Renal cortical epithelial cell (primary cell): Measurements from ENCODE around the gene SLC38A10. TPM values are rescaled to one million over a fixed set of nuclear protein-coding genes. Genes with fewer than 3 reads are reported as not detected.

Source experiments
- DNase-seq: peaks from one replicate; pipeline ENCODE4 v3.0.0-alpha.2; 2011; ENCODE audit warnings: low read depth
- total RNA-seq: library from RNA; depleted of rRNA; stranded (reverse); fragments of >200 nt; gene quantifications from 2 replicates; pipeline ENCODE4 v1.2.3, GENCODE V29; 2014

SLC38A10 gene
- total RNA-seq, 1 donor from 2014 or later = 127 TPM

DNA sequence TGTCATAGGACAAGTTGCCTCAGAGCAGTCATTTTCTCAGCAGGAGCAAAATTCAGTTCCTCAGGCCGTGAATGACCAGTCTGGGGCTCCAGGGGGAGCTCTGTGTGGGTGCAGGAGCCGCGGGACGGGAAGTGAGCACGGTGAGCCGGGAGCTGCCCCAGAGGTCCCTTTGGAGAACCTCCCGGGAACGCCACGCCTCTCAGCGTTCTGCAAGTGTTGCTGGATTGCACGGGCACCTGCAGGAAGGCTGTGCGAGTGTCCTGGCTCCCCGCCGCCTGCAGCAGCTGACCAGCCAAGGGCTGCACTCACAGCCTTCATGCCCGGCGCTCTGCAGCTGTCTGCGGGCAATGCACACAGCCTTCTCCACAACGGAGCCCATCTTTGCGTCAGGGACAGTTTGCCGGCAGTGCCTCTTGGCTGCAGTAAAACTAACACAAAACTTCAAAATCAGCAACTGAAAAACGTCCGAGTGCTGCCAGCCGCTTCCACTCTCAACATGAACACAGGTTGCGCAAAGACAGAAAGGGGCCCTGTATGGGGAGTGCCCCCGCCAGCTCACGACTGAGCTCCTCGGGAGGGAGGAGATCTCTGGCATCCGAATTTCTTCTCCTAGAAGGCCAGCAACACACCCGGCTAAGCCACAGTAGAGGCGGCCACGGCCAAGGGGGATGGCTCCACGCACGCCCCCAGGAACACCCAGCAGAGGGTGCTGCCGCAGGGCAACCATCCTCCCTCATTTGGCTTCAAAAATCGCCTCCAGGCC is 40.0 kb downstream of the SLC38A10 start:
- DNase-seq = peak; percentile 76

- DNase-seq = no peak
Observed at GRCh38 chr17:81253358-81254131, 41.6 kb downstream of the SLC38A10 start.

- no peak for DNase-seq
Observed at GRCh38 chr17:81252987-81253329, 42.1 kb downstream of the SLC38A10 start.

DNA sequence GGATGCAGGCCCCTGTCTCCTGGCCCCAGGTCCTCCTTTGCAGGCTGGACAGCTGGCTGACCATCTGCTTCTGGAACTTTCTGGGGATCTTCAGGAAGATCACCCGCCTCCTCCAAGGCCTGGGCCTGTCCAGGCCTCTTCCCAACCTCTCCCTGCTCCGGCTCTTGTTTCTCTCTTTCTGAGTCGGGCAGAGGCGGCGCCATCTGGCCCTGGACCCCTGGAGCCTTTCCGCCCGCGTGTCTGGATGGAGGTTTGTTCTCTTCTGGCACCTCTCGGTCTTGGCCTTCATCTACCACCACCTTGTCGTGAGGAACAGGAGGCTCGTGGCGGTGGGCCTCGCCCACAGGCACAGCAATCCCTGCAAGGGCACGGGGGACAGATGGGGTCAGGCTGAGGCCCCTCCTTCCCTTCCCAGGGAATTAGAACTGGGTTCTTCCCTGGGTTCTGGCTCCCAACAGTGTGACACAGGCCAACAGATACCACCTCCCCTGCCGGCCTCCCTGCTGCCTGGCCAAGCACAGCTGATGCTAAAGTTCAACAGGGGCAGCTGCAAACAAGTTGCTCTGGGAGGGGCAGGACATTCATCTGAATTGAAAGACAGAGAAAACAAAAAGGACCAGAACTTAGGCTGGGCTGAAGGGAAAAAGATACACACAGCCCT is 42.7 kb downstream of the SLC38A10 start:
- DNase-seq = no peak

DNA sequence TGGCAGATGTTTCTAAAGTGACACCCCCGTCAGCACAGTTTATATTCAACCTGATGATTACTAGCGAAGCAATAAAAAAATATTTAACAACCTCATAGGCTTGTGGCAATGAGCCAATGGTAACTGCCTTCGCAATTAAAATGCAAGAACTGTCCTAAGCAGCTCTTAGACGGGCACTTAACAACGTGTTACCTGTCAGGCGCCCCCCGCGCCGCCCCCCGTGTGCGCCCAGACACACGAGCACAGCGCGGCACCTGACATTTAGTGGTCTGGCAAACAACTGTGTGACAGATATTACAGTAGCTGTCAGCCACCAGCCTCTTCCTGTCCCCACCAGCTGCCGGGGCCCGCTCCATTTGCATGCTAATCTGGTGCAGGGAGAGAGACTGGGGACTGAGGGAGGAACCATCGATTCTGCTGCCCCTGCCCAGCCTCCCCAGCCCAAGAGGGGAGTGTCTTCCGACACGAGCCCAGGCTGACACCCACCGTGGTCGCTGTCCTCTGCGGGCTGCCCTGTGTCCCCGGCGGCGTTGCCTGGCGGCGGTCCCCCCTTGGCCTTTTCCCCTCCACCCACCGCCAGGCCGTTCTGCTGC is 43.3 kb downstream of the SLC38A10 start:
- no peak for DNase-seq

- no peak for DNase-seq
Observed at GRCh38 chr17:81251094-81251708, 43.9 kb downstream of the SLC38A10 start.

DNA sequence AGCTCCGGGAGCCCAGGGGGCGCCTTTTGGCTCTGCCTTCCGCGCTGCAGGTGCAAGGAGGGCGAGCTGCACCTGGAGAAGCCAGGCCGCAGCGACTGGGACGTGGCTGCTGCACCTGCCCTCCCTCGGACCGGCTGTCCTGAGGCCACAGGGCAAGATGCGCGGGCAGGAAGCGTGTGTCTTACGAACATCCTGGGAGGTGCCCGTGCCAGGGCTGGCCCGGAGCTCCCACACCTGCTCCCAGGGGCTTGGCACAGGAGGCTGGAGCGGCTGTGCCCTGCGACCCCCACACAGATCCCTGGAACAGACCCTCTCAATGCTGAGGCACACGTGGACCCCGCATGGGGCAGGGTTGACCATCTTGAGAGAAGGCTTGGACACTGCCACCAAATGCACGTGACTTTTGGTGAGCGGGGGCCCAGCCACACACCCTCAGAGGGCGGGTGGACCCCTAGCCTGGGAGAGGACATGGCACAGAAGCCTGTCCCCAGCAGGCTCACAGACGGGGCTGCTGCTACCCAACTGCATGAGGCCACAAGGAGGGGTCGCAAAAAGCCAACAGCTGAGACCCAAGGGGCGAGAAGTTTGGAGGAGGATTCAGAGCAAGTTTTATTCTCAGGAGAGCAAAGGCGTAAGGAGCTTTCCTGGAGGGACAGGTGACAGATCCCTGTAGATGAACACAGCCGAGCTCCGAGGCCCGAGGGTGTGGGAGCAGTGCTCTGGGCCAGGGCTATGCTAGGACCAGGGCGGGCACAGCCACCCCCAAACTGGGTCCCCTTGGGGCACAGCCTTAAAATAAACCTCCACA is 44.6 kb downstream of the SLC38A10 start:
- DNase-seq = no peak

DNA sequence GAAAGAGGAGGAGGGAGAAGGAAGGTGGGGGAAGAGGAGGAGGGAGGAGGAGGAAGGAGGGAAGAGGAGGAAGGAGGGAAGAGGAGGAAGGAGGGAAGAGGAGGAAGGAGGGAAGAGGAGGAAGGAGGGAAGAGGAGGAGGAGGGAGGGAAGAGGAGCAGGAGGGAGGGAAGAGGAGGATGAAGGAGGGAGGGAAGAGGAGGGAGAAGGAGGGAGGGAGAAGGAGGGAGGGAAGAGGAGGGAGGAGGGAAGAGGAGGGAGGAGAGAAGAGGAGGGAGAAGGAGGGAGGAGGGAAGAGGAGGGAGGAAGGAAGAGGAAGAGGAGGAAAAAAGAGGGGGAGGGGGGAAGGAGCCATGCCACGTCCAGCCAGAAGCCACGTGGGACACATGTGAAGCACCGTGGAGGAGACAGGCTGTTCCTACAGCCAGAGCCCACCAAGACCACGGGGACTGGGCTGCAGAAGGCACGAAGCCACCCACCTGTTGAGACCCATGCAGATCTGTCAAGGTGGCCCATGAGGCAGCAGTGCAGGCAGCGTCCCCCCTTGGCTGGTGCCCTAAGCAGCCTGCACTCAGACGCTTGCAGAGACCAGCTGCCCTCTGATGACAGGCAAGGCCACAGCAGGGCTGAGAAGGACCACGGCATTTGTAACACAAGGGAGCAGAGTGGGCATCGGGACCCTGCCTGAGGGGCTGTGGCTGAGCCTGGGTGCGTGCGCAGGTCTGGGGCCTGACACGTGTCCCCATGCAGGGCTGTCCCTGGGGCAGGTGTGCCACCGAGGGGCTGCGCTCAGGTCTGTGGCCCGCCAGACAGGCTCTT is 45.7 kb downstream of the SLC38A10 start:
- no peak for DNase-seq

GRCh38 chr17:81248649-81249048 is 46.5 kb downstream of the SLC38A10 start:
- DNase-seq = no peak

DNA sequence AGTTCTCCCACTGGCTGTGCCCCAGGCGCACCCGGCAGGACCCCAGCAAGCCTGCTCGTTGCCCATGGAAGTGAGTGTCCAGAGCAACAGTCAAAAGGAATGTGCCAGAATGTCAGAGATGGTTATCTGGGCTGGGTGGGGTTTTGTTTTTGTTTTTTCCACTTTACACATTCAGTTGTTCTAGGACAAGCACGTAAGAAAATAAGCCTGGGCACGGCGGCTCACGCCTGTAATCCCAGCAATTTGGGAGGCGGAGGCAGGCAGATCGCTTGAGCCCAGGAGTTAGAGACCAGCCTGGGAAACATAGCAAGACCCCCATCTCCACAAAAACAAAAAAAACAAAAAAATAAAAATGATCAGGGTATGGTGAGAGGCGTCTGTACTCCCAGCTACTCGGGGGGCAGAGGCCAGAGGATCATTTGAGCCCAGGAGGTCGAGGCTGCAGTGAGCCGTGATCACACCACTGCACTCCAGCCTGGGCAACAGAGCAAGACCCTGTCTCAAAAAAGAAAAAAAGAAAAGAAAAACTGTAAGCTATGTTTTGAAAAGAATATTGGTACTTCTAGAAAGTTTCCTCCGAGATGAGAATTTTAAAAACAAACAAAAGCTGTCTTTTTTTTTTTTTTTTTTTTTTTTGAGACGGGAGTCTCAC is 47.6 kb downstream of the SLC38A10 start:
- no peak for DNase-seq

GRCh38 chr17:81246679-81247338 is 48.3 kb downstream of the SLC38A10 start:
- DNase-seq = no peak

DNA sequence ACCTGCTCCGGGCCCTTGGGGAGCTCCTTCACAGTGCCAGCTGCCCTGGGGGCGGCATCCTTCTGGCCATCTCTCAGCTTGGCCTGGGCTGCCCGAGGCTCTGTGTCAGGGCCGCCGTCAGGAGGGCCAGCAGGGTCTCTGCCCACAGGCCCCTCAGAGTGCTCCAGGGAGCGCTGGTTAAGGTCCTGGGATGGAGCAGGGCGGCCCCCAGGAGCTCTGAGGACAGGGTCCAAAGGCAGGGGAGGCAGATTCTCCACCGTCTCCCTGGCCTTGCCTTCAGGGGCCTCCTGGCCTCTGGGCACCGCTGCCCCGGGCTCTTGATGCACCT is 48.8 kb downstream of the SLC38A10 start:
- no peak for DNase-seq

DNA sequence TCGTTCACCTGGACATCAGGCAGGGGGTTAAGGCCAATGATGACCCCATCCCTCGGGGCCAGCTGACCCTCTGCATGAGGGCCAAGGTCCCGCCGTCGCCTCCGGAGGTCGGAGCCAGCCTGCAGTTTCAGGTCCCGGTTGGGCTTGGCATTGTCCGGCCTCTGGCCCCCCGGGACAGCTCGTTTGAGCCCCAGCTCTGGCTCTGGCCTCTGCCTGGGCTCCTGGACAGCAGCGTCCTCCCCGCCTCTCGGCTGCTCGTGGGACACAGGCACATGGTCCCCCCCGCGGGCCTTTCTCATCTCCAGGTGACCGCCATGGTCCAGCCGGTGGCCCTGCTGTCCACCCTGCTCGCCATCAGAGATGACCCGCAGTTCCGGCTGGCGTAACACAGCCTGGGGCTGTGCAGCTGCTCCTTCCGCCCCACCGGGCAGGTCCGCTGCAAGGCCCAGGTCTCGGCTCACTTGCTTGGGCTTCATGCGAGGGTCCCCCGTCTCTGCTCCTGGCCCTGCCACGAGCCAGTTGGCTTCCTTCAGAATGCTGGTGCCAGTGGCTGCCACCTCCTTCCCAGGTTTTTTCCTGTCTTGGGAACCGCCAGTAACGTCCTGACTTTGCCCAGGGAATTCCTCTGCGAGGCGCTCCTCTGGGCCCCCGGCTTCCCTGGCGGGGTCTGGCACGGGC is 49.3 kb downstream of the SLC38A10 start:
- DNase-seq = no peak

GRCh38 chr17:81245024-81245664 is 50.0 kb downstream of the SLC38A10 start:
- peak; percentile 84 for DNase-seq

- no peak for DNase-seq
Observed at GRCh38 chr17:81244358-81245023, 50.6 kb downstream of the SLC38A10 start.

DNA sequence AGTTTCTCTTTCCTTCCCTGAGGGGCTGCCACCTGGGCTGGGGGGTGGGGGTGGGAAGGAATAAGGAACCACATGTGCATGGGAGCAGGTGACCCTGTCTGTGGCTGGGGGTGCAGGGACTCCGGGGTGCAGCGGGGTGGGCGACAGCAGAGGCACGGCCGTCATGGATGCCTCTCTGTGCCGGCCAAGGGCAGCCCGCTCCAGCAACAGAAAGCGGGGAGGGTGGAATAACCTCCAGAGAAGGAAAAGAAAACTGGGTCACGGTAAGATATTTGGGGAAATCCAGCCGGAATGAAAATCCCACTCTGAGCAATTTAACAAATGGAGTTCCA is 51.8 kb downstream of the SLC38A10 start:
- no peak for DNase-seq

- DNase-seq = no peak
Observed at GRCh38 chr17:81242421-81243332, 52.4 kb downstream of the SLC38A10 start.
